Spleen (tissue), 11 donors: ENCODE data around the gene COL9A2. TPM values are rescaled to one million over a fixed set of nuclear protein-coding genes. Genes with fewer than 3 reads are reported as not detected.

Experiments
- DNase-seq: peaks from one replicate; pipeline ENCODE4 v3.0.0-alpha.2; 2020
- H3K27ac ChIP-seq, 8 donors: fragments of 200-600 bp; sonication (generic) in 7 of 8; 1 replicate in 4 of 8; 2 replicates in 4 of 8; pipeline versions ENCODE4 v1.5.0 to v1.8.0; 2016 to 2021; ENCODE audit warnings: inconsistent platforms in 4 of 8, mild to moderate bottlenecking in 4 of 8, moderate library complexity in 1 of 8
- H3K27me3 ChIP-seq, 7 donors: fragments of 200-600 bp; sonication (generic) in 6 of 7; replicated peaks in 1 of 7; 1 replicate in 4 of 7; 2 replicates in 3 of 7; pipeline versions ENCODE4 v1.5.0 to v1.8.0; 2016 to 2021; ENCODE audit warnings: inconsistent platforms in 3 of 7, mild to moderate bottlenecking in 1 of 7
- H3K36me3 ChIP-seq, 6 donors: fragments of 200-600 bp; sonication (generic) in 5 of 6; 1 replicate in 4 of 6; 2 replicates in 2 of 6; pipeline versions ENCODE4 v1.5.0 to v1.8.0; 2016 to 2021; ENCODE audit warnings: inconsistent platforms in 2 of 6
- H3K4me1 ChIP-seq, 6 donors: fragments of 200-600 bp; sonication (generic) in 5 of 6; 1 replicate in 3 of 6; 2 replicates in 3 of 6; pipeline versions ENCODE4 v1.5.0 to v1.8.0; 2016 to 2021; ENCODE audit warnings: inconsistent platforms in 3 of 6
- H3K4me3 ChIP-seq, 8 donors: fragments of 200-600 bp; sonication (generic) in 7 of 8; 1 replicate in 4 of 8; 2 replicates in 4 of 8; pipeline versions ENCODE4 v1.5.0 to v1.8.0; 2016 to 2021; ENCODE audit warnings: inconsistent platforms in 4 of 8, mild to moderate bottlenecking in 4 of 8, moderate library complexity in 2 of 8
- H3K9me3 ChIP-seq, 8 donors: fragments of 200-600 bp; sonication (generic) in 7 of 8; 1 replicate in 4 of 8; 2 replicates in 4 of 8; pipeline versions ENCODE4 v1.5.0 to v1.8.0; 2016 to 2021; ENCODE audit warnings: inconsistent platforms in 4 of 8
- POLR2A ChIP-seq, 3 donors: fragments of 450-650 bp; IDR thresholded peaks; one replicate each; pipeline ENCODE4 v1.5.1; 2017; ENCODE audit warnings: antibody characterized with exemption in 3 of 3, mild to moderate bottlenecking in 1 of 3
- POLR2AphosphoS5 ChIP-seq, 3 donors: sonication (generic); formaldehyde crosslinking; IDR thresholded peaks; one replicate each; pipeline ENCODE4 v1.5.1; 2017; ENCODE audit warnings: antibody characterized with exemption in 3 of 3
- WGBS, 5 donors: extraction: QIAGEN DNeasy Blood & Tissue Kit in 3 of 5; methylation state at CpG; one replicate each; pipeline versions ENCODE4 v1.1.5 to v1.1.7; 2013 to 2018; 5-methylcytosine and 5-hydroxymethylcytosine counted together
- intact Hi-C: fragments of 100-400 bp; cut with DNase I; formaldehyde crosslinking; loops from one replicate; pipeline ENCODE4 v1.15.0; 2023; ENCODE audit warnings: low total_unique reads
- polyA plus RNA-seq, 3 donors: library from polyadenylated mRNA; stranded (reverse); fragments of 200-250 nt; gene quantifications; one replicate each; pipeline ENCODE4 v1.2.1, GENCODE V29; 2013
- total RNA-seq, 7 donors: library from RNA; depleted of rRNA in 3 of 7; stranded (reverse); fragments of >200 nt in 3 of 7; fragmentation: NEBNext Ultra II Directional in 4 of 7; extraction: Animal tissue kit (Norgen Biotek cat#: 25700) in 4 of 7; gene quantifications; one replicate each; pipeline versions ENCODE4 v1.1.0 to v1.2.1, GENCODE V29; 2016 to 2021
- TF ChIP-seq, protein P1 (sequence below), 11 experiments: fragments of 200-600 bp in 7 of 11; fragments of 450-650 bp in 4 of 11; sonication (generic) in 4 of 11; IDR thresholded peaks in 8 of 11; conservative IDR thresholded peaks in 3 of 11; 1 replicate in 7 of 11; 2 replicates in 4 of 11; pipeline versions ENCODE4 v1.4.0 to v1.8.0; 2016 to 2021; ENCODE audit warnings: antibody characterized with exemption in 11 of 11, inconsistent platforms in 4 of 11, mild to moderate bottlenecking in 1 of 11
- donor health status: healthy with polysubstance abuse.
- donor health status: DM: no; HTN: no; CAD: no; lungs with moderate emphysema.
- donor health status: DM: no; HTN: no; CAD: no.
- donor health status: Bipolar disorder and iron deficiency.
- donor health status: healthy.
- donor health status: DM: no; HTN: no; CAD: no.
- donor health status: DM: yes; HTN: yes; CAD: no.

Gene COL9A2
- total and polyA plus RNA-seq, 10 donors: 3.1 to 17.8 (median 7.8) TPM

DNA sequence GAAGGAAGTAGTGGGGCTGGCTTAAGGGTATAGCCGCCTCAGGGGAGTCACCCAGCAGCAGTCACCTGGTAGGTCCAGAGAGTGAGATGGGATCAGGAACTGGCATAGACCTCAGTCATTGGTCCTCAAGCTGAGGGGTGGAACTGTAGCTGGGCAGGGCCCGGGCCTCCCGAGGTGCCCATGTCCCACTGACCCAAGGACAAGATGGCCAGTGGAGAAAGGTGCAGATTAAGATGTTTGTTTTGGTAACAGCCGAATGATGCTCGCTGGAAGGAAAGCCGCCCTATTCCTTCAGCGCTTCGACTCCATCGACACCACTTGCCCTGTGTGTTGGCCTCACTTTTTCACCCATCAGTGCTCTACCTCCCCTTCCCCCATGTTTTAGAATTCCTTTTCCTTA lies 16.4 kb downstream of the COL9A2 start:
- TF ChIP-seq, protein P1, sequence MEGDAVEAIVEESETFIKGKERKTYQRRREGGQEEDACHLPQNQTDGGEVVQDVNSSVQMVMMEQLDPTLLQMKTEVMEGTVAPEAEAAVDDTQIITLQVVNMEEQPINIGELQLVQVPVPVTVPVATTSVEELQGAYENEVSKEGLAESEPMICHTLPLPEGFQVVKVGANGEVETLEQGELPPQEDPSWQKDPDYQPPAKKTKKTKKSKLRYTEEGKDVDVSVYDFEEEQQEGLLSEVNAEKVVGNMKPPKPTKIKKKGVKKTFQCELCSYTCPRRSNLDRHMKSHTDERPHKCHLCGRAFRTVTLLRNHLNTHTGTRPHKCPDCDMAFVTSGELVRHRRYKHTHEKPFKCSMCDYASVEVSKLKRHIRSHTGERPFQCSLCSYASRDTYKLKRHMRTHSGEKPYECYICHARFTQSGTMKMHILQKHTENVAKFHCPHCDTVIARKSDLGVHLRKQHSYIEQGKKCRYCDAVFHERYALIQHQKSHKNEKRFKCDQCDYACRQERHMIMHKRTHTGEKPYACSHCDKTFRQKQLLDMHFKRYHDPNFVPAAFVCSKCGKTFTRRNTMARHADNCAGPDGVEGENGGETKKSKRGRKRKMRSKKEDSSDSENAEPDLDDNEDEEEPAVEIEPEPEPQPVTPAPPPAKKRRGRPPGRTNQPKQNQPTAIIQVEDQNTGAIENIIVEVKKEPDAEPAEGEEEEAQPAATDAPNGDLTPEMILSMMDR (IDR thresholded peaks at IDR 0.05 in 8 of 11, conservative IDR thresholded peaks at IDR 0.05 in 3 of 11): no peak
- no peak for TF ChIP-seq POLR2A (IDR thresholded peaks at IDR 0.05)
- TF ChIP-seq POLR2AphosphoS5 (IDR thresholded peaks at IDR 0.05): no peak
- H3K36me3 ChIP-seq: peaks cover 0 to 13% (median 0%) of the 10 kb centered on the region in 6 donors
- H3K27me3 ChIP-seq: peaks cover 0 to 12% (median 0%) of the 10 kb centered on the region in 7 donors
- H3K9me3 ChIP-seq: no peaks in the 10 kb centered on the region
- intact Hi-C loops: no loop called here
- no peak overlapping the region for H3K4me3 ChIP-seq
- no peaks in the 10 kb centered on the region for H3K4me1 ChIP-seq
- 91 to 98% (median 94%) methylated on average over 9 of the region's 9 CpGs for WGBS, 5 donors
- no peak for DNase-seq
- H3K27ac ChIP-seq: no peak overlapping the region

DNA sequence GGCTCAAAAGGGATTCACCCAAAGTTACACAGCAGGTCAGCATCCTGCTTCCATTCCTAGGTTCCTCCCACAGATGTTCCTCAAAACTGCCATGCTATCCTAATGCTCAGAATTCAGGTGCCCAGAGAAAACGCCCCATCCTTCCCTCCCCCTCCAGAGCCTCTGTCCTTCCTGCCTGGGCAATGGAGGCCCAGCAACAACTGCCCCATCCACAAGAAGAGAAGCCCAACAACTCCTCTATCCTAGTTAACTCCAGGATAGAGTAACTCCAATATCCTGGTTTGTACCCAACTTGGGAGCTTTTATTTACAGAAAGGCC lies 16.9 kb downstream of the COL9A2 start:
- DNase-seq: no peak

DNA sequence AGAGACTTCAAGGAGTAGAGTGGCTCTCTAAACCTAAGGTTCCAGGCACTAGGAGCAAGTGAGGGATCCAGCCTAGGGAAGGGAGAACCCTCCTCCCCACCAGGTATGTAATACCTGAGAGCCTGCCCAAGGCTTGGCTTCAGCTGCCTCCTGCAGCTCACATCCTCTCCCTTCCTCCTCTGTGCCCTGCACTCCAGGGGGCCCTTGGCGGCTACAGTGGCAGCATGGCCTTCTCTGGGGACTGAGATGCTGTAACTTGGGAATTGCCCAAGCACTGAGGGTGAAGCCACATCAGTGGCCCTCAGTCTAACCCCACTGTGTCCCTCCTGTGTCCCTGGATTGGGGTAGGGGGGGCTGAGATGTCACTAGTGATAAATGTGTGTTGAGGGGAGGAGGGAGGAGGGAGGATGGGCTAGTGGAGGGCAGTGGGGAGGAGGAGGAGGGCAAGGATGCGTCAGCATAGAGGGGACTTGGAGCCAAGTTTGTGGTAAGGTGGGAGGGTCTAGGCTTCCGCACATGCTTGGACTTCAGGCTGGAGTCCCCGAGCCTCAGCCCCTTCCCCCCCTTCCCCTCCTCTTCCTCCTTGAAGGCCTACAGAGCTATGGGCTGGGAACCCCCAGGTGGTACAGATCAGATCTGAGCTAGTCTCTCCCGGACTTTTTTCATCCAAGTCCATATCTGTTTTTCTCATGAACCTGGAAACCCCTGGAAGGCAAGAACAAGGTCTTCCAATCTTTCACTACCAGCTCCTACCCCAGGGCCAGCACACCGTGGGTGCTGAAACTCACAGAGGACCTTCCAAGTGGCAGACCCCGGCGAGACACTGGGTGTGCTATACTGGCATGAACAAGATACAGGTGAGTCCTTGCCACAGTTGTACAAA lies 17.5 kb downstream of the COL9A2 start:
- Histone ChIP-seq H3K4me3 (no peak overlapping the region), H3K4me1 (no peaks in the 10 kb centered on the region), H3K27me3 (peaks cover 0 to 12% (median 0%) of the 10 kb centered on the region in 7 donors), H3K36me3 (peaks cover 0 to 14% (median under 1%) of the 10 kb centered on the region in 6 donors), H3K9me3 (no peaks in the 10 kb centered on the region), H3K27ac (no peak overlapping the region)
- no peak for DNase-seq
- intact Hi-C loops: no loop called here
- no peak for TF ChIP-seq POLR2A (IDR thresholded peaks at IDR 0.05)
- TF ChIP-seq POLR2AphosphoS5 (IDR thresholded peaks at IDR 0.05): no peak
- TF ChIP-seq, protein P1 (IDR thresholded peaks at IDR 0.05 in 8 of 11, conservative IDR thresholded peaks at IDR 0.05 in 3 of 11): no peak
- 49 to 60% (median 53%) methylated on average over 8 of the region's 8 CpGs for WGBS, 5 donors

More for the DNA sequence above, 16.9 kb downstream of the COL9A2 start:
- TF ChIP-seq, protein P1 (IDR thresholded peaks at IDR 0.05 in 8 of 11, conservative IDR thresholded peaks at IDR 0.05 in 3 of 11): no peak
- TF ChIP-seq POLR2A (IDR thresholded peaks at IDR 0.05) (no peak), POLR2AphosphoS5 (IDR thresholded peaks at IDR 0.05) (no peak)
- H3K4me3 ChIP-seq: no peak overlapping the region
- H3K27ac ChIP-seq: no peak overlapping the region
- WGBS, 5 donors: 63 to 93% (median 80%) methylated on average over 1 of the region's 1 CpG
- H3K4me1 ChIP-seq: no peaks in the 10 kb centered on the region
- peaks cover 0 to 13% (median 0%) of the 10 kb centered on the region in 6 donors for H3K36me3 ChIP-seq
- peaks cover 0 to 12% (median 0%) of the 10 kb centered on the region in 7 donors for H3K27me3 ChIP-seq
- no peaks in the 10 kb centered on the region for H3K9me3 ChIP-seq
- intact Hi-C loops: no loop called here

DNA sequence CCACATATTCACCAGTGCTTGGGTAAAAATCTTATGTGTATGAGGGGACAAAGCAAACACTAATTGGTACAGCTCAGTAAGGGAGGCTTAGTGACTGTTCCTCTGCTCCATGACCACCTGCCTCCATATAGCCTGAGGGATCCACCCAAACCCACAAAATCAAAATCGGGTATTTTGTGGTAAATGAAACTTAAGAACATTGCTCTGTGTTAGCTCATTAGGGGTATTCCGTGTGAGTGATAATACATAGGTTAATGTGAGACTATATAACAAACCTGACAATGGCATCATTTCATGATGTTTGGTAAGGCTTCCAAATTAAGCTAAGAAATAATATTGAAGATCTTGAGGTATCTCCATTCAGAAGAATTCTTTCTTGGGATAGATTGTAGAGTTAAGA lies 25.8 kb downstream of the COL9A2 start:
- TF ChIP-seq POLR2AphosphoS5 (IDR thresholded peaks at IDR 0.05) (no peak), POLR2A (IDR thresholded peaks at IDR 0.05) (no peak)
- TF ChIP-seq, protein P1 (IDR thresholded peaks at IDR 0.05 in 8 of 11, conservative IDR thresholded peaks at IDR 0.05 in 3 of 11): no peak
- DNase-seq: no peak
- H3K9me3 ChIP-seq: no peaks in the 10 kb centered on the region
- intact Hi-C loops: no loop called here
- peaks cover 0 to 85% (median 57%) of the 10 kb centered on the region in 6 donors for H3K36me3 ChIP-seq
- H3K27me3 ChIP-seq: no peaks in the 10 kb centered on the region
- 85 to 94% (median 87%) methylated on average over 2 of the region's 2 CpGs for whole genome bisulfite sequencing, 5 donors
- peaks cover 0 to 7% (median 0%) of the 10 kb centered on the region in 6 donors for H3K4me1 ChIP-seq
- H3K27ac ChIP-seq: no peak overlapping the region
- H3K4me3 ChIP-seq: no peak overlapping the region
